ENCODE data around the gene MYO9A.

MYO9A gene

DNA sequence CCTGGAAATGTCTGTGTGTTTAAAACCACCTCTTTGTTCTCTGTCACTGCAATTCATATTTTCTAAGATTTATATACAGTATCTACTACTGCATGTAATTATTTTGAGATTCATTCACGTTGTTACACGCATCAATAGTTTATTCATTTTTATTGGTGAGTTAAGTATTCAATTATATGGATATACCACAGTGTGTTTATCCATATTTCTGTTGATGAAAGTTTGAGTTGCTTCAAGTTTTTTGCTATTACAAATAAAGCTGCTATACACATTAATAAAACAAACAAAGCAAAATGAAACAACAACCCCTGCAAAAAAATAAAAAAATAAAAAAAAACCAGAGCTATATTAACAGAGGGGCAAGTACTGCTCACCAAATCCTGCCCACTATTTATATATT lies 185.3 kb downstream of the MYO9A start:
- Histone ChIP-seq H2AFZ (ENCODE audit: low read depth, low read length) (no peak overlapping the region), H3K27me3 (ENCODE audit: insufficient read depth, low read length) (no peaks in the 10 kb centered on the region), H3K9me3 (ENCODE audit: low read length) (peaks cover 20% of the 10 kb centered on the region), H3K4me1 (ENCODE audit: insufficient read depth, low read length) (no peaks in the 10 kb centered on the region), H3K4me3 (ENCODE audit: low read length) (no peak overlapping the region), H3K36me3 (ENCODE audit: insufficient read depth, low read length) (peaks cover 23% of the 10 kb centered on the region)

GRCh38 chr15:71931261-71931660 lies 186.7 kb downstream of the MYO9A start:
- Histone ChIP-seq H3K36me3 (ENCODE audit: insufficient read depth, low read length) (peaks cover 23% of the 10 kb centered on the region), H3K4me3 (ENCODE audit: low read length) (no peak overlapping the region), H3K27me3 (ENCODE audit: insufficient read depth, low read length) (no peaks in the 10 kb centered on the region), H3K9me3 (ENCODE audit: low read length) (peaks cover 20% of the 10 kb centered on the region), H3K4me1 (ENCODE audit: insufficient read depth, low read length) (no peaks in the 10 kb centered on the region), H2AFZ (ENCODE audit: low read depth, low read length) (no peak overlapping the region)

- Histone ChIP-seq H3K36me3 (ENCODE audit: insufficient read depth, low read length) (peaks cover 5% of the 10 kb centered on the region), H3K4me3 (ENCODE audit: low read length) (no peak overlapping the region), H2AFZ (ENCODE audit: low read depth, low read length) (no peak overlapping the region), H3K4me1 (ENCODE audit: insufficient read depth, low read length) (no peaks in the 10 kb centered on the region), H3K9me3 (ENCODE audit: low read length) (peaks cover 2% of the 10 kb centered on the region), H3K27me3 (ENCODE audit: insufficient read depth, low read length) (no peaks in the 10 kb centered on the region)
Measured at GRCh38 chr15:71925145-71925544, 192.8 kb downstream of the MYO9A start.

GRCh38 chr15:71921191-71921590 lies 196.8 kb downstream of the MYO9A start:
- H3K4me3 ChIP-seq (ENCODE audit: low read length) = no peak overlapping the region
- no peaks in the 10 kb centered on the region for H3K9me3 ChIP-seq (ENCODE audit: low read length)
- no peaks in the 10 kb centered on the region for H3K36me3 ChIP-seq (ENCODE audit: insufficient read depth, low read length)
- H3K27me3 ChIP-seq (ENCODE audit: insufficient read depth, low read length) = no peaks in the 10 kb centered on the region
- H2AFZ ChIP-seq (ENCODE audit: low read depth, low read length) = no peak overlapping the region
- peaks cover 2% of the 10 kb centered on the region for H3K4me1 ChIP-seq (ENCODE audit: insufficient read depth, low read length)

GRCh38 chr15:71920573-71920972 lies 197.4 kb downstream of the MYO9A start:
- no peaks in the 10 kb centered on the region for H3K9me3 ChIP-seq (ENCODE audit: low read length)
- H3K4me3 ChIP-seq (ENCODE audit: low read length) = no peak overlapping the region
- peaks cover 2% of the 10 kb centered on the region for H3K4me1 ChIP-seq (ENCODE audit: insufficient read depth, low read length)
- H2AFZ ChIP-seq (ENCODE audit: low read depth, low read length) = no peak overlapping the region
- no peaks in the 10 kb centered on the region for H3K27me3 ChIP-seq (ENCODE audit: insufficient read depth, low read length)
- H3K36me3 ChIP-seq (ENCODE audit: insufficient read depth, low read length) = no peaks in the 10 kb centered on the region

GRCh38 chr15:71916834-71917233 lies 201.1 kb downstream of the MYO9A start:
- Histone ChIP-seq H2AFZ (ENCODE audit: low read depth, low read length) (no peak overlapping the region), H3K4me1 (ENCODE audit: insufficient read depth, low read length) (peaks cover 2% of the 10 kb centered on the region), H3K4me3 (ENCODE audit: low read length) (no peak overlapping the region), H3K27me3 (ENCODE audit: insufficient read depth, low read length) (no peaks in the 10 kb centered on the region), H3K9me3 (ENCODE audit: low read length) (peaks cover 3% of the 10 kb centered on the region), H3K36me3 (ENCODE audit: insufficient read depth, low read length) (peaks cover 8% of the 10 kb centered on the region)

DNA sequence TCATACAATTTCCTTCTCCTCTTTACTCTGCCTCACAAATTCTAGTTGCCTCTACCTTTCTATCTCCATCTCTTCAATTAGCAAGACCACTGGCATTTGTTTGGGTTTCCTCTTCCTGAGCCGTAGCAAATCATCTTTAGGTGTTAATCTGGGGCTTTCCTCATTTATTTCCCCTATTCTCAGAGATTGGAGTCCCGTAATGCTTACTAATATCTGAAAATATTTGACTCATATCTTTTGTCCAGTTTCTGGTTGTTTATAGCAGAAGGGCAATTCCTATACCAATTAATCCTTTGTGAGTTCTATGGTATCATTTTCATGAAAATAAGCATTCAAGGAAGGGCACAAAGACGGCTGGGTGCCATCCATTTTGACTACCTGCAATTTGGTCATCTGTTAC lies 203.9 kb downstream of the MYO9A start:
- H2AFZ ChIP-seq (ENCODE audit: low read depth, low read length) = no peak overlapping the region
- H3K9me3 ChIP-seq (ENCODE audit: low read length) = peaks cover 3% of the 10 kb centered on the region
- no peaks in the 10 kb centered on the region for H3K27me3 ChIP-seq (ENCODE audit: insufficient read depth, low read length)
- peaks cover 8% of the 10 kb centered on the region for H3K36me3 ChIP-seq (ENCODE audit: insufficient read depth, low read length)
- no peak overlapping the region for H3K4me3 ChIP-seq (ENCODE audit: low read length)
- peaks cover 2% of the 10 kb centered on the region for H3K4me1 ChIP-seq (ENCODE audit: insufficient read depth, low read length)

DNA sequence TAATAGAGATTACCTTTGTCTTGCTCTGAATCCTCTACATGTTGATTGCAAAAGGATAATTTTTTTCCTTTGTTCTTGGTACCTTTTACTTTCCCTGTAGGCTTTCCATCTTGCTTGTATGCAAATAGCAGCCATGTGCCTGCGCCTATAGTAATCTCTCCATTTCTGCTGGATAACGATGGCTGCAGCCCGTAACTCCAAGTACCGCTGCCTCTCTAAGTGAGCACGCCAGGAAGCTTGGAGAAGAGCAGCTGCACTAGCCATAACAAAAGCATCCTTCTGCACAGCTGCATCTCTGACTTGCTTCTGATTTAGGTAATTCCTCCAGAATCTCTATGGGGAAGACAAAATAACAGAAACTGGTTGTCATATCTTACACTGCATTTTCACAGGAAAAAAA lies 218.3 kb downstream of the MYO9A start:
- no peaks in the 10 kb centered on the region for H3K27me3 ChIP-seq (ENCODE audit: insufficient read depth, low read length)
- no peak overlapping the region for H3K4me3 ChIP-seq (ENCODE audit: low read length)
- H3K9me3 ChIP-seq (ENCODE audit: low read length) = no peaks in the 10 kb centered on the region
- no peak overlapping the region for H2AFZ ChIP-seq (ENCODE audit: low read depth, low read length)
- H3K36me3 ChIP-seq (ENCODE audit: insufficient read depth, low read length) = peaks cover 27% of the 10 kb centered on the region
- H3K4me1 ChIP-seq (ENCODE audit: insufficient read depth, low read length) = no peaks in the 10 kb centered on the region

GRCh38 chr15:71893691-71894090 lies 224.3 kb downstream of the MYO9A start:
- Histone ChIP-seq H3K36me3 (ENCODE audit: insufficient read depth, low read length) (peaks cover 16% of the 10 kb centered on the region), H3K4me1 (ENCODE audit: insufficient read depth, low read length) (no peaks in the 10 kb centered on the region), H2AFZ (ENCODE audit: low read depth, low read length) (no peak overlapping the region), H3K4me3 (ENCODE audit: low read length) (no peak overlapping the region), H3K27me3 (ENCODE audit: insufficient read depth, low read length) (no peaks in the 10 kb centered on the region), H3K9me3 (ENCODE audit: low read length) (no peaks in the 10 kb centered on the region)

GRCh38 chr15:71892335-71892734 lies 225.6 kb downstream of the MYO9A start:
- Histone ChIP-seq H2AFZ (ENCODE audit: low read depth, low read length) (no peak overlapping the region), H3K9me3 (ENCODE audit: low read length) (no peaks in the 10 kb centered on the region), H3K4me1 (ENCODE audit: insufficient read depth, low read length) (no peaks in the 10 kb centered on the region), H3K4me3 (ENCODE audit: low read length) (no peak overlapping the region), H3K36me3 (ENCODE audit: insufficient read depth, low read length) (peaks cover 7% of the 10 kb centered on the region), H3K27me3 (ENCODE audit: insufficient read depth, low read length) (no peaks in the 10 kb centered on the region)

- Histone ChIP-seq H3K4me1 (ENCODE audit: insufficient read depth, low read length) (no peaks in the 10 kb centered on the region), H3K36me3 (ENCODE audit: insufficient read depth, low read length) (peaks cover 10% of the 10 kb centered on the region), H3K9me3 (ENCODE audit: low read length) (no peaks in the 10 kb centered on the region), H3K4me3 (ENCODE audit: low read length) (no peak overlapping the region), H2AFZ (ENCODE audit: low read depth, low read length) (no peak overlapping the region), H3K27me3 (ENCODE audit: insufficient read depth, low read length) (no peaks in the 10 kb centered on the region)
Measured at GRCh38 chr15:71891026-71891425, 226.9 kb downstream of the MYO9A start.

DNA sequence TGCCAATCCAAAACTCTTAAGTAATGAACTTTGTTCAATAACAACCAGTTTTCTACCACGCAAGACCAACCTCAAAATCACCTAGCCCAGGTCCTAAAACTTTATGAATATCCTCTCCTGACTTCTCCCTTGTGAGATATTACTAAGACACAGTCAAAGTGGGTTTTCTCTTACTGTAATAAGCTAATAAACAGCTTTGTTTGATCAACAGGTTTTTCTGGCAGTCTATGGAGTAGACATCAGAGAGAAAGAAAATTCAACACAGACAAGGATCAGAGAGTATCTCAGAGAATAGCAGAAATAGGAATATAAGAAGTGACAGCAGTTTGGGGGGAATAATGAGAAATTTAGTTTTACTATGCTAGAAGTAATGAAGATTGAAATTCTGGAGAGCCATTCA lies 228.0 kb downstream of the MYO9A start:
- H3K36me3 ChIP-seq (ENCODE audit: insufficient read depth, low read length) = peaks cover 10% of the 10 kb centered on the region
- H2AFZ ChIP-seq (ENCODE audit: low read depth, low read length) = no peak overlapping the region
- H3K4me3 ChIP-seq (ENCODE audit: low read length) = no peak overlapping the region
- H3K9me3 ChIP-seq (ENCODE audit: low read length) = no peaks in the 10 kb centered on the region
- no peaks in the 10 kb centered on the region for H3K4me1 ChIP-seq (ENCODE audit: insufficient read depth, low read length)
- H3K27me3 ChIP-seq (ENCODE audit: insufficient read depth, low read length) = no peaks in the 10 kb centered on the region

DNA sequence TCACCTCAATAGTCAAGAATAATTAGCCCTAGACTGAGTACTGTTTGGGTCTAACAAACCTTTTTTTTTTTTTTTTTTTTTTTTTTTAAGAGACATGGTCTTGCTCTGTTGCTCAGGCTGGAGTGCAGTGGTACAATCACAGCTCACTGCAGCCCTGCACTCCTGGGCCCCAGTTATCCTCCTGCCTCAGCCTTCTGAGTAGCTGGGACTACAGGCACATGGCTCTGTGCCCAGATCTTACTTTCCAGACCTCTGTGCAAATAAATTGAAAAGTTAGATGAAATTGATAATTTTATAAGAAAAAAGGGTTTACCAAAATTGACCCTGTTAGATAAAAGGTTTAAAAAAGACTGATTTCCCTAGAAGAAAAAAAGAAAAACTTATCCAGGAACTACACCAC lies 228.6 kb downstream of the MYO9A start:
- Histone ChIP-seq H3K27me3 (ENCODE audit: insufficient read depth, low read length) (no peaks in the 10 kb centered on the region), H3K36me3 (ENCODE audit: insufficient read depth, low read length) (peaks cover 10% of the 10 kb centered on the region), H3K9me3 (ENCODE audit: low read length) (no peaks in the 10 kb centered on the region), H3K4me1 (ENCODE audit: insufficient read depth, low read length) (no peaks in the 10 kb centered on the region), H2AFZ (ENCODE audit: low read depth, low read length) (no peak overlapping the region), H3K4me3 (ENCODE audit: low read length) (no peak overlapping the region)

- no peaks in the 10 kb centered on the region for H3K27me3 ChIP-seq (ENCODE audit: insufficient read depth, low read length)
- H3K36me3 ChIP-seq (ENCODE audit: insufficient read depth, low read length) = peaks cover 12% of the 10 kb centered on the region
- H3K9me3 ChIP-seq (ENCODE audit: low read length) = no peaks in the 10 kb centered on the region
- no peak overlapping the region for H3K4me3 ChIP-seq (ENCODE audit: low read length)
- no peaks in the 10 kb centered on the region for H3K4me1 ChIP-seq (ENCODE audit: insufficient read depth, low read length)
- no peak overlapping the region for H2AFZ ChIP-seq (ENCODE audit: low read depth, low read length)
Measured at GRCh38 chr15:71888797-71889196, 229.2 kb downstream of the MYO9A start.
